H1 (cell line): ENCODE results near the gene PTP4A1. TPM values are rescaled to one million over a fixed set of nuclear protein-coding genes. Genes with fewer than 3 reads are reported as not detected.

Experiments
- CTCF ChIA-PET: fragments of 300-600 bp; sonication (Branson Sonifier 250); formaldehyde crosslinking; loops from one replicate; lab custom pipeline; 2021; ENCODE audit not compliant: partially characterized antibody; lab: Charles Lee
- POLR2A ChIA-PET: fragments of 300-600 bp; sonication (Branson Sonifier 250); formaldehyde crosslinking; loops from one replicate; lab custom pipeline; 2021; ENCODE audit warnings: inconsistent platforms; ENCODE audit not compliant: partially characterized antibody; lab: Charles Lee
- DNase-seq, 2 experiments: peaks; one replicate each; pipeline versions ENCODE4 v3.0.0 to v3.0.0-alpha.2; 2010 to 2022; ENCODE audit warnings: low spot score in 2 of 2, low read depth in 1 of 2, mixed read lengths in 1 of 2
- FAIRE-seq: peaks from 2 replicates; lab custom pipeline; 2011; peaks lifted over from hg19 to GRCh38; lab: Jason Lieb, UNC
- H2AFZ ChIP-seq: 2 replicates; pipeline ENCODE4 v1.8.1; 2012; ENCODE audit warnings: low read length, inconsistent platforms
- H2AK5ac ChIP-seq: 2 replicates; pipeline ENCODE4 v1.6.1; 2013; ENCODE audit warnings: low read depth, low read length
- H2BK120ac ChIP-seq: replicated peaks from 2 replicates; pipeline ENCODE3; 2013; ENCODE audit warnings: low read depth, low read length, inconsistent platforms
- H2BK12ac ChIP-seq: 2 replicates; pipeline ENCODE4 v1.6.1; 2013; ENCODE audit warnings: low read depth, low read length
- H2BK15ac ChIP-seq: 2 replicates; pipeline ENCODE4 v1.6.1; 2013; ENCODE audit warnings: low read length
- H2BK20ac ChIP-seq: 2 replicates; pipeline ENCODE4 v1.6.1; 2013; ENCODE audit warnings: low read length
- H2BK5ac ChIP-seq: 2 replicates; pipeline ENCODE4 v1.6.1; 2013; ENCODE audit warnings: low read depth, low read length
- H3K14ac ChIP-seq: 2 replicates; pipeline ENCODE4 v1.6.1; 2013; ENCODE audit warnings: inconsistent platforms; ENCODE audit not compliant: insufficient read length
- H3K18ac ChIP-seq: 2 replicates; pipeline ENCODE4 v1.6.1; 2013; ENCODE audit warnings: low read length; ENCODE audit errors: extremely low read depth
- H3K23ac ChIP-seq: 2 replicates; pipeline ENCODE4 v1.6.1; 2013; ENCODE audit warnings: inconsistent platforms; ENCODE audit not compliant: insufficient read length
- H3K23me2 ChIP-seq: 2 replicates; pipeline ENCODE4 v1.6.1; 2013; ENCODE audit warnings: low read depth, low read length
- H3K27ac ChIP-seq: 2 replicates; pipeline ENCODE4 v1.6.1; 2011; ENCODE audit warnings: low read depth, low read length, inconsistent platforms
- H3K27me3 ChIP-seq, 4 experiments: replicated peaks in 1 of 4; 1 replicate in 1 of 4; 2 replicates in 3 of 4; pipeline versions ENCODE4 v1.6.1 to v1.8.1; 2011 to 2013; ENCODE audit warnings: low read length in 3 of 4, mild to moderate bottlenecking in 3 of 4, inconsistent platforms in 2 of 4, mixed read lengths in 2 of 4, moderate library complexity in 1 of 4; ENCODE audit not compliant: control insufficient read depth in 3 of 4, insufficient read depth in 3 of 4; ENCODE audit errors: extremely low read depth in 1 of 4
- H3K36me3 ChIP-seq, 4 experiments: 2 replicates each; pipeline versions ENCODE4 v1.6.1 to v1.8.1; 2011 to 2013; ENCODE audit warnings: mild to moderate bottlenecking in 4 of 4, low read length in 3 of 4, moderate library complexity in 2 of 4, control low read depth in 1 of 4, inconsistent platforms in 1 of 4; ENCODE audit not compliant: insufficient read depth in 4 of 4, control insufficient read depth in 2 of 4
- H3K4ac ChIP-seq: replicated peaks from 2 replicates; pipeline ENCODE3; 2013; ENCODE audit warnings: low read length, low read depth, mixed read lengths, inconsistent platforms; ENCODE audit not compliant: insufficient read length
- H3K4me1 ChIP-seq, 4 experiments: replicated peaks in 1 of 4; 1 replicate in 1 of 4; 2 replicates in 3 of 4; pipeline versions ENCODE4 v1.6.1 to v1.8.1; 2011 to 2013; ENCODE audit warnings: low read length in 3 of 4, inconsistent platforms in 2 of 4, mixed read lengths in 1 of 4; ENCODE audit not compliant: insufficient read depth in 4 of 4, control insufficient read depth in 3 of 4
- H3K4me2 ChIP-seq, 2 experiments: 2 replicates each; pipeline versions ENCODE4 v1.6.1 to v1.8.1; 2011 to 2013; ENCODE audit warnings: low read depth in 2 of 2, low read length in 2 of 2, control low read depth in 1 of 2, inconsistent platforms in 1 of 2, mild to moderate bottlenecking in 1 of 2; ENCODE audit not compliant: insufficient read depth in 1 of 2
- H3K4me3 ChIP-seq, 4 experiments: fragments of 200-600, 300-600 bp in 1 of 4; sonication (generic), shearing (Covaris generic), sonication (Bioruptor Twin) in 1 of 4; 2 replicates each; pipeline versions ENCODE4 v1.5.1 to v1.8.1; 2011 to 2016; ENCODE audit warnings: low read length in 4 of 4, low read depth in 3 of 4, control low read depth in 2 of 4, inconsistent platforms in 2 of 4, mild to moderate bottlenecking in 2 of 4, mixed read lengths in 1 of 4, moderate library complexity in 1 of 4; ENCODE audit not compliant: insufficient read depth in 2 of 4; ENCODE audit errors: extremely low read depth in 1 of 4
- H3K56ac ChIP-seq: replicated peaks from 2 replicates; pipeline ENCODE3; 2013; ENCODE audit warnings: low read depth, mild to moderate bottlenecking, mixed read lengths, low read length, inconsistent platforms; ENCODE audit not compliant: insufficient read length
- H3K79me1 ChIP-seq: 2 replicates; pipeline ENCODE4 v1.6.1; 2013; ENCODE audit warnings: low read depth, low read length, control low read depth
- H3K79me2 ChIP-seq, 2 experiments: 2 replicates each; pipeline versions ENCODE4 v1.6.1 to v1.8.1; 2012 to 2013; ENCODE audit warnings: low read length in 2 of 2, mild to moderate bottlenecking in 2 of 2, inconsistent platforms in 1 of 2; ENCODE audit not compliant: insufficient read depth in 2 of 2, control insufficient read depth in 1 of 2
- H3K9ac ChIP-seq, 4 experiments: replicated peaks in 1 of 4; 1 replicate in 1 of 4; 2 replicates in 3 of 4; pipeline versions ENCODE4 v1.6.1 to v1.8.1; 2011 to 2013; ENCODE audit warnings: low read depth in 3 of 4, low read length in 3 of 4, control low read depth in 2 of 4, mild to moderate bottlenecking in 2 of 4, moderate library complexity in 2 of 4, inconsistent platforms in 1 of 4; ENCODE audit errors: extremely low read depth in 1 of 4
- H3K9me3 ChIP-seq, 2 experiments: 2 replicates each; pipeline versions ENCODE4 v1.6.1 to v1.8.1; 2012 to 2013; ENCODE audit warnings: mild to moderate bottlenecking in 2 of 2, moderate library complexity in 2 of 2, control low read depth in 1 of 2, inconsistent platforms in 1 of 2, low read depth in 1 of 2, low read length in 1 of 2, mixed read lengths in 1 of 2; ENCODE audit not compliant: insufficient read depth in 2 of 2
- H4K20me1 ChIP-seq, 2 experiments: replicated peaks in 1 of 2; 2 replicates each; pipeline versions ENCODE3 to v1.8.1; 2011 to 2013; ENCODE audit warnings: inconsistent platforms in 2 of 2, low read length in 2 of 2, mild to moderate bottlenecking in 1 of 2; ENCODE audit not compliant: insufficient read depth in 2 of 2, control insufficient read depth in 1 of 2
- H4K5ac ChIP-seq: 2 replicates; pipeline ENCODE4 v1.6.1; 2013; ENCODE audit warnings: low read length, low read depth, mixed read lengths, inconsistent platforms; ENCODE audit not compliant: insufficient read length
- H4K8ac ChIP-seq: 2 replicates; pipeline ENCODE4 v1.8.0; 2013; ENCODE audit warnings: mild to moderate bottlenecking, moderate library complexity, low read length, inconsistent platforms; ENCODE audit not compliant: insufficient read depth; ENCODE audit errors: extremely low read depth
- H4K91ac ChIP-seq: replicated peaks from 2 replicates; pipeline ENCODE3; 2013; ENCODE audit warnings: low read length, mixed read lengths, inconsistent platforms; ENCODE audit not compliant: insufficient read length
- CBX5 ChIP-seq: fragments of 300-800, 300-1000 bp; sonication (generic); IDR thresholded peaks from 2 replicates; pipeline ENCODE4 v1.7.1; 2016; ENCODE audit warnings: antibody characterized with exemption, low read length, low read depth
- CREB1 ChIP-seq: IDR thresholded peaks from 2 replicates; pipeline ENCODE4 v1.6.1; 2012; ENCODE audit warnings: inconsistent platforms
- JUND ChIP-seq: IDR thresholded peaks from 2 replicates; pipeline ENCODE4 v1.6.1; 2011; ENCODE audit warnings: mild to moderate bottlenecking, improper control_type of control experiment, low read length
- KDM4A ChIP-seq: IDR thresholded peaks from one replicate; pipeline ENCODE4 v1.7.1; 2012; ENCODE audit warnings: low read depth, mild to moderate bottlenecking, moderate library complexity, low read length, inconsistent platforms; ENCODE audit not compliant: severe bottlenecking
- POLR2A ChIP-seq, 2 experiments: IDR thresholded peaks; 1 replicate in 1 of 2; 2 replicates in 1 of 2; pipeline ENCODE4 v1.6.1; 2011; ENCODE audit warnings: low read depth in 2 of 2, low read length in 2 of 2, mild to moderate bottlenecking in 2 of 2; ENCODE audit errors: control extremely low read depth in 1 of 2
- TAF1 ChIP-seq: IDR thresholded peaks from 2 replicates; pipeline ENCODE4 v1.6.1; 2011; ENCODE audit warnings: mild to moderate bottlenecking, low read depth, low read length
- WGBS, 2 experiments: shearing (Covaris generic) in 1 of 2; methylation state at CpG; one replicate each; pipeline versions ENCODE4 v1.1.6 to v1.1.7; 2013 to 2015; ENCODE audit warnings: low lambda C conversion rate in 2 of 2, mixed read lengths in 2 of 2, inconsistent platforms in 1 of 2, low coverage in 1 of 2, missing lambda C conversion rate in 1 of 2; ENCODE audit not compliant: insufficient replicate concordance in 2 of 2, insufficient coverage in 1 of 2, insufficient read length in 1 of 2; ENCODE audit errors: extremely low coverage in 1 of 2, missing lambda C conversion rate in 1 of 2; 5-methylcytosine and 5-hydroxymethylcytosine counted together
- polyA plus RNA-seq, 7 experiments: library from polyadenylated mRNA; depleted of rRNA in 3 of 7; stranded (reverse) in 5 of 7; unstranded in 2 of 7; fragments of >200 nt in 5 of 7; fragments of 200-250 nt in 2 of 7; gene quantifications; 1 replicate in 5 of 7; 2 replicates in 1 of 7; 4 replicates in 1 of 7; pipeline versions ENCODE4 v1.2.1 to v1.2.3, GENCODE V29; 2011 to 2013; ENCODE audit warnings: missing spikeins in 2 of 7, mixed read lengths in 2 of 7
- total RNA-seq: library from RNA; stranded (reverse); fragmentation: NEBNext Ultra II Directional; extraction: Animal tissue kit (Norgen Biotek cat#: 25700); gene quantifications from 2 replicates; pipeline ENCODE4 v1.2.1, GENCODE V29; 2021
- TF ChIP-seq, protein P1 (sequence below): IDR thresholded peaks from 2 replicates; pipeline ENCODE4 v1.6.1; 2011; ENCODE audit warnings: low read depth, mild to moderate bottlenecking, low read length; ENCODE audit not compliant: insufficient read depth

The PTP4A1 gene
- total and polyA plus RNA-seq, 2 of the 8 experiments (the other 6 are each of a cell fraction or from before 2014, with no cell fraction given), result 21.1 to 76.3 TPM

GRCh38 chr6:63576985-63577712 is 4.9 kb downstream of the PTP4A1 start:
- no peak overlapping the region for H3K27ac ChIP-seq
- H3K4ac ChIP-seq, result no peak overlapping the region
- FAIRE-seq, result no peak
- H3K4me3 ChIP-seq, result no peak overlapping the region
- no peak overlapping the region for H2BK20ac ChIP-seq
- peaks cover 16 to 61% (median 46%) of the 10 kb centered on the region in 4 experiments; a peak in 7 of 8 replicates for H3K36me3 ChIP-seq
- WGBS, 2 experiments, result 86% methylated on average over 5 of the region's 5 CpGs; no CpG with 5 or more reads in 1 of the 2 experiments
- no peak overlapping the region for H3K18ac ChIP-seq
- no peak overlapping the region; the same call in 1 of the 2 replicates for H4K8ac ChIP-seq
- no peaks in the 10 kb centered on the region for H3K23me2 ChIP-seq
- H3K79me1 ChIP-seq, result no peaks in the 10 kb centered on the region
- H2BK12ac ChIP-seq, result no peak overlapping the region
- ChIA-PET CTCF (interaction anchor here (0.6 to 0.8 kb wide), 3 partner anchors 96 to 225 kb away, joined by 3 to 4 read pairs (median 3); no protein-coding TSS in a partner anchor), POLR2A (interaction anchor here (1.2 kb wide), 2 partner anchors 14 to 24 kb away, joined by 3 to 4 read pairs; no protein-coding TSS in a partner anchor)
- peaks cover 2 to 5% of the 10 kb centered on the region in 2 experiments for H4K20me1 ChIP-seq
- TF ChIP-seq JUND, result no peak
- no peak for TF ChIP-seq CBX5
- TF ChIP-seq CREB1, result no peak
- TF ChIP-seq POLR2A (IDR thresholded peaks at IDR 0.05; ENCODE audit: control extremely low read depth in 1 of 2, low read depth in 2 of 2, low read length in 2 of 2), result no peak
- TF ChIP-seq TAF1, result no peak
- TF ChIP-seq, protein P1, sequence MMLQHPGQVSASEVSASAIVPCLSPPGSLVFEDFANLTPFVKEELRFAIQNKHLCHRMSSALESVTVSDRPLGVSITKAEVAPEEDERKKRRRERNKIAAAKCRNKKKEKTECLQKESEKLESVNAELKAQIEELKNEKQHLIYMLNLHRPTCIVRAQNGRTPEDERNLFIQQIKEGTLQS, result no peak
- no peak for TF ChIP-seq KDM4A
- H3K4me2 ChIP-seq, result no peak overlapping the region
- no peak overlapping the region for H4K91ac ChIP-seq
- H2BK5ac ChIP-seq, result no peak overlapping the region
- H3K23ac ChIP-seq, result no peak overlapping the region
- H3K9me3 ChIP-seq, result no peaks in the 10 kb centered on the region
- H3K79me2 ChIP-seq, result peaks cover 19 to 59% of the 10 kb centered on the region in 2 experiments
- no peak overlapping the region for H2AK5ac ChIP-seq
- no peaks in the 10 kb centered on the region for H3K27me3 ChIP-seq
- no peak overlapping the region for H4K5ac ChIP-seq
- no peak overlapping the region for H2AFZ ChIP-seq
- no peak overlapping the region for H2BK15ac ChIP-seq
- H2BK120ac ChIP-seq, result no peak overlapping the region
- H3K14ac ChIP-seq, result no peak overlapping the region
- no peak overlapping the region for H3K56ac ChIP-seq
- H3K9ac ChIP-seq, result no peak overlapping the region
- no peaks in the 10 kb centered on the region for H3K4me1 ChIP-seq
- no peak for DNase-seq
